ENCODE results near the gene GCFC2. TPM values are rescaled to one million over a fixed set of nuclear protein-coding genes. Genes with fewer than 3 reads are reported as not detected.

GCFC2 gene
- total and polyA plus RNA-seq, 2 of the 13 experiments (the other 11 are each of a cell fraction or from before 2014, with no cell fraction given): 26.8 to 49.0 TPM

DNA sequence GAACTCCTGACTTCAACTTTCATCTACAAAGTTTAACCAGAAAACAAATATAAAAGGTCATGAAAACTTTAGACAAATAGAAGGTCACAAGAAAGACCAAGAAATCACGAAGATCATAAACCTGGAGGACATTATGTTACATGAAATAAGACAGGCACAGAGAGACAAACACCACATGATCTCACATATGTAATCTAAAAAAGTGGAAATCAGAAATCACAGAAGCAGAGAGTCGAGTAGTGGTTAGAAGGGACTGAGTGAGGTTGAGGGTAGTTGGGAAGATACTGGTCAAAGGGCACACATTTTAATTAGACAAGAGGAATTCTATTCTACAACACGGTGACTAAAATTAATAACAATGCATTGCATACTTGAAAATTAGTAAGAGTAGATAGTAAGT is 1.4 kb downstream of the GCFC2 start (continued):
- TF ChIP-seq, protein P1, sequence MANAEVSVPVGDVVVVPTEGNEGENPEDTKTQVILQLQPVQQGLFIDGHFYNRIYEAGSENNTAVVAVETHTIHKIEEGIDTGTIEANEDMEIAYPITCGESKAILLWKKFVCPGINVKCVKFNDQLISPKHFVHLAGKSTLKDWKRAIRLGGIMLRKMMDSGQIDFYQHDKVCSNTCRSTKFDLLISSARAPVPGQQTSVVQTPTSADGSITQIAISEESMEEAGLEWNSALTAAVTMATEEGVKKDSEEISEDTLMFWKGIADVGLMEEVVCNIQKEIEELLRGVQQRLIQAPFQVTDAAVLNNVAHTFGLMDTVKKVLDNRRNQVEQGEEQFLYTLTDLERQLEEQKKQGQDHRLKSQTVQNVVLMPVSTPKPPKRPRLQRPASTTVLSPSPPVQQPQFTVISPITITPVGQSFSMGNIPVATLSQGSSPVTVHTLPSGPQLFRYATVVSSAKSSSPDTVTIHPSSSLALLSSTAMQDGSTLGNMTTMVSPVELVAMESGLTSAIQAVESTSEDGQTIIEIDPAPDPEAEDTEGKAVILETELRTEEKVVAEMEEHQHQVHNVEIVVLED (CRISPR knock-in tag; IDR thresholded peaks at IDR 0.05; ENCODE audit: borderline replicate concordance): no peak
- no peak for TF ChIP-seq ZNF121 (CRISPR knock-in tag; IDR thresholded peaks at IDR 0.05)
- TF ChIP-seq, protein P2, sequence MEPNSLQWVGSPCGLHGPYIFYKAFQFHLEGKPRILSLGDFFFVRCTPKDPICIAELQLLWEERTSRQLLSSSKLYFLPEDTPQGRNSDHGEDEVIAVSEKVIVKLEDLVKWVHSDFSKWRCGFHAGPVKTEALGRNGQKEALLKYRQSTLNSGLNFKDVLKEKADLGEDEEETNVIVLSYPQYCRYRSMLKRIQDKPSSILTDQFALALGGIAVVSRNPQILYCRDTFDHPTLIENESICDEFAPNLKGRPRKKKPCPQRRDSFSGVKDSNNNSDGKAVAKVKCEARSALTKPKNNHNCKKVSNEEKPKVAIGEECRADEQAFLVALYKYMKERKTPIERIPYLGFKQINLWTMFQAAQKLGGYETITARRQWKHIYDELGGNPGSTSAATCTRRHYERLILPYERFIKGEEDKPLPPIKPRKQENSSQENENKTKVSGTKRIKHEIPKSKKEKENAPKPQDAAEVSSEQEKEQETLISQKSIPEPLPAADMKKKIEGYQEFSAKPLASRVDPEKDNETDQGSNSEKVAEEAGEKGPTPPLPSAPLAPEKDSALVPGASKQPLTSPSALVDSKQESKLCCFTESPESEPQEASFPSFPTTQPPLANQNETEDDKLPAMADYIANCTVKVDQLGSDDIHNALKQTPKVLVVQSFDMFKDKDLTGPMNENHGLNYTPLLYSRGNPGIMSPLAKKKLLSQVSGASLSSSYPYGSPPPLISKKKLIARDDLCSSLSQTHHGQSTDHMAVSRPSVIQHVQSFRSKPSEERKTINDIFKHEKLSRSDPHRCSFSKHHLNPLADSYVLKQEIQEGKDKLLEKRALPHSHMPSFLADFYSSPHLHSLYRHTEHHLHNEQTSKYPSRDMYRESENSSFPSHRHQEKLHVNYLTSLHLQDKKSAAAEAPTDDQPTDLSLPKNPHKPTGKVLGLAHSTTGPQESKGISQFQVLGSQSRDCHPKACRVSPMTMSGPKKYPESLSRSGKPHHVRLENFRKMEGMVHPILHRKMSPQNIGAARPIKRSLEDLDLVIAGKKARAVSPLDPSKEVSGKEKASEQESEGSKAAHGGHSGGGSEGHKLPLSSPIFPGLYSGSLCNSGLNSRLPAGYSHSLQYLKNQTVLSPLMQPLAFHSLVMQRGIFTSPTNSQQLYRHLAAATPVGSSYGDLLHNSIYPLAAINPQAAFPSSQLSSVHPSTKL (CRISPR knock-in tag; IDR thresholded peaks at IDR 0.05): peak; percentile 44; the same call in 1 of the 2 replicates
- no peak for TF ChIP-seq TRIM24 (CRISPR knock-in tag; IDR thresholded peaks at IDR 0.05)
- TF ChIP-seq, protein P3, sequence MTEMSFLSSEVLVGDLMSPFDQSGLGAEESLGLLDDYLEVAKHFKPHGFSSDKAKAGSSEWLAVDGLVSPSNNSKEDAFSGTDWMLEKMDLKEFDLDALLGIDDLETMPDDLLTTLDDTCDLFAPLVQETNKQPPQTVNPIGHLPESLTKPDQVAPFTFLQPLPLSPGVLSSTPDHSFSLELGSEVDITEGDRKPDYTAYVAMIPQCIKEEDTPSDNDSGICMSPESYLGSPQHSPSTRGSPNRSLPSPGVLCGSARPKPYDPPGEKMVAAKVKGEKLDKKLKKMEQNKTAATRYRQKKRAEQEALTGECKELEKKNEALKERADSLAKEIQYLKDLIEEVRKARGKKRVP (CRISPR knock-in tag; IDR thresholded peaks at IDR 0.05): no peak
- TF ChIP-seq, protein P4, sequence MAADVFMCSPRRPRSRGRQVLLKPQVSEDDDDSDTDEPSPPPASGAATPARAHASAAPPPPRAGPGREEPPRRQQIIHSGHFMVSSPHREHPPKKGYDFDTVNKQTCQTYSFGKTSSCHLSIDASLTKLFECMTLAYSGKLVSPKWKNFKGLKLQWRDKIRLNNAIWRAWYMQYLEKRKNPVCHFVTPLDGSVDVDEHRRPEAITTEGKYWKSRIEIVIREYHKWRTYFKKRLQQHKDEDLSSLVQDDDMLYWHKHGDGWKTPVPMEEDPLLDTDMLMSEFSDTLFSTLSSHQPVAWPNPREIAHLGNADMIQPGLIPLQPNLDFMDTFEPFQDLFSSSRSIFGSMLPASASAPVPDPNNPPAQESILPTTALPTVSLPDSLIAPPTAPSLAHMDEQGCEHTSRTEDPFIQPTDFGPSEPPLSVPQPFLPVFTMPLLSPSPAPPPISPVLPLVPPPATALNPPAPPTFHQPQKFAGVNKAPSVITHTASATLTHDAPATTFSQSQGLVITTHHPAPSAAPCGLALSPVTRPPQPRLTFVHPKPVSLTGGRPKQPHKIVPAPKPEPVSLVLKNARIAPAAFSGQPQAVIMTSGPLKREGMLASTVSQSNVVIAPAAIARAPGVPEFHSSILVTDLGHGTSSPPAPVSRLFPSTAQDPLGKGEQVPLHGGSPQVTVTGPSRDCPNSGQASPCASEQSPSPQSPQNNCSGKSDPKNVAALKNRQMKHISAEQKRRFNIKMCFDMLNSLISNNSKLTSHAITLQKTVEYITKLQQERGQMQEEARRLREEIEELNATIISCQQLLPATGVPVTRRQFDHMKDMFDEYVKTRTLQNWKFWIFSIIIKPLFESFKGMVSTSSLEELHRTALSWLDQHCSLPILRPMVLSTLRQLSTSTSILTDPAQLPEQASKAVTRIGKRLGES (CRISPR knock-in tag; IDR thresholded peaks at IDR 0.05; ENCODE audit: borderline replicate concordance): no peak
- no peak for TF ChIP-seq ZNF598 (CRISPR knock-in tag; IDR thresholded peaks at IDR 0.05; ENCODE audit: borderline replicate concordance)
- no peak for TF ChIP-seq RARG (CRISPR knock-in tag; IDR thresholded peaks at IDR 0.05; ENCODE audit: low read depth)
- no peak for TF ChIP-seq ZNF343 (CRISPR knock-in tag; IDR thresholded peaks at IDR 0.05)
- TF ChIP-seq, protein P5, sequence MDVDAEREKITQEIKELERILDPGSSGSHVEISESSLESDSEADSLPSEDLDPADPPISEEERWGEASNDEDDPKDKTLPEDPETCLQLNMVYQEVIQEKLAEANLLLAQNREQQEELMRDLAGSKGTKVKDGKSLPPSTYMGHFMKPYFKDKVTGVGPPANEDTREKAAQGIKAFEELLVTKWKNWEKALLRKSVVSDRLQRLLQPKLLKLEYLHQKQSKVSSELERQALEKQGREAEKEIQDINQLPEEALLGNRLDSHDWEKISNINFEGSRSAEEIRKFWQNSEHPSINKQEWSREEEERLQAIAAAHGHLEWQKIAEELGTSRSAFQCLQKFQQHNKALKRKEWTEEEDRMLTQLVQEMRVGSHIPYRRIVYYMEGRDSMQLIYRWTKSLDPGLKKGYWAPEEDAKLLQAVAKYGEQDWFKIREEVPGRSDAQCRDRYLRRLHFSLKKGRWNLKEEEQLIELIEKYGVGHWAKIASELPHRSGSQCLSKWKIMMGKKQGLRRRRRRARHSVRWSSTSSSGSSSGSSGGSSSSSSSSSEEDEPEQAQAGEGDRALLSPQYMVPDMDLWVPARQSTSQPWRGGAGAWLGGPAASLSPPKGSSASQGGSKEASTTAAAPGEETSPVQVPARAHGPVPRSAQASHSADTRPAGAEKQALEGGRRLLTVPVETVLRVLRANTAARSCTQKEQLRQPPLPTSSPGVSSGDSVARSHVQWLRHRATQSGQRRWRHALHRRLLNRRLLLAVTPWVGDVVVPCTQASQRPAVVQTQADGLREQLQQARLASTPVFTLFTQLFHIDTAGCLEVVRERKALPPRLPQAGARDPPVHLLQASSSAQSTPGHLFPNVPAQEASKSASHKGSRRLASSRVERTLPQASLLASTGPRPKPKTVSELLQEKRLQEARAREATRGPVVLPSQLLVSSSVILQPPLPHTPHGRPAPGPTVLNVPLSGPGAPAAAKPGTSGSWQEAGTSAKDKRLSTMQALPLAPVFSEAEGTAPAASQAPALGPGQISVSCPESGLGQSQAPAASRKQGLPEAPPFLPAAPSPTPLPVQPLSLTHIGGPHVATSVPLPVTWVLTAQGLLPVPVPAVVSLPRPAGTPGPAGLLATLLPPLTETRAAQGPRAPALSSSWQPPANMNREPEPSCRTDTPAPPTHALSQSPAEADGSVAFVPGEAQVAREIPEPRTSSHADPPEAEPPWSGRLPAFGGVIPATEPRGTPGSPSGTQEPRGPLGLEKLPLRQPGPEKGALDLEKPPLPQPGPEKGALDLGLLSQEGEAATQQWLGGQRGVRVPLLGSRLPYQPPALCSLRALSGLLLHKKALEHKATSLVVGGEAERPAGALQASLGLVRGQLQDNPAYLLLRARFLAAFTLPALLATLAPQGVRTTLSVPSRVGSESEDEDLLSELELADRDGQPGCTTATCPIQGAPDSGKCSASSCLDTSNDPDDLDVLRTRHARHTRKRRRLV (CRISPR knock-in tag; IDR thresholded peaks at IDR 0.05): no peak
- TF ChIP-seq NR2F6 (IDR thresholded peaks at IDR 0.05): peak; percentile 24; the same call in 1 of the 2 replicates
- TF ChIP-seq NR2F6 (CRISPR knock-in tag; IDR thresholded peaks at IDR 0.05): no peak
- TF ChIP-seq ZNF552 (CRISPR knock-in tag; IDR thresholded peaks at IDR 0.05; ENCODE audit: borderline replicate concordance): no peak
- TF ChIP-seq PPARG (CRISPR knock-in tag; conservative IDR thresholded peaks at IDR 0.05): peak; percentile 58
- TF ChIP-seq GATAD1 (CRISPR knock-in tag; IDR thresholded peaks at IDR 0.05): no peak
